ENCODE measurements around the gene ZNF358. TPM values are rescaled to one million over a fixed set of nuclear protein-coding genes. Genes with fewer than 3 reads are reported as not detected.
A peak's percentile ranks its signal among the peaks of the same experiment; 100 is the strongest.

ZNF358 gene
- polyA plus RNA-seq, 1 experiment = 43.9 TPM

GRCh38 chr19:7500811-7501450 lies 15.0 kb upstream of the ZNF358 start:
- POLR2A ChIA-PET = no interaction called here

GRCh38 chr19:7502552-7502951 lies 13.4 kb upstream of the ZNF358 start:
- peaks cover 4% of the 10 kb centered on the region for H3K27me3 ChIP-seq (ENCODE audit: control insufficient read depth, insufficient read depth, low read length)
- CTCF ChIA-PET = no interaction called here
- DNase-seq (ENCODE audit: low read depth) = no peak
- no peak overlapping the region for H3K4me3 ChIP-seq (ENCODE audit: low read depth, low read length)
- TF ChIP-seq CTCF (IDR thresholded peaks at IDR 0.05; ENCODE audit: insufficient read depth, low read depth, low read length) = no peak
- no peaks in the 10 kb centered on the region for H3K36me3 ChIP-seq (ENCODE audit: control insufficient read depth, insufficient read depth, low read length)
- POLR2A ChIA-PET = no interaction called here

More at GRCh38 chr19:7500811-7501450, 15.0 kb upstream of the ZNF358 start:
- Histone ChIP-seq H3K36me3 (ENCODE audit: control insufficient read depth, insufficient read depth, low read length) (no peaks in the 10 kb centered on the region), H3K4me3 (ENCODE audit: low read depth, low read length) (peak overlapping the region; percentile 39), H3K27me3 (ENCODE audit: control insufficient read depth, insufficient read depth, low read length) (peaks cover 4% of the 10 kb centered on the region)
- no peak for DNase-seq (ENCODE audit: low read depth)
- CTCF ChIA-PET = interaction anchor here (1.2 kb wide), 1 partner anchor 21 kb away, joined by 3 read pairs; no protein-coding TSS in a partner anchor
- TF ChIP-seq CTCF (IDR thresholded peaks at IDR 0.05; ENCODE audit: insufficient read depth, low read depth, low read length) = no peak

- CTCF ChIA-PET = no interaction called here
- no peak for DNase-seq (ENCODE audit: low read depth)
Observed at GRCh38 chr19:7504684-7505083, 11.2 kb upstream of the ZNF358 start.

GRCh38 chr19:7505288-7505681 lies 10.6 kb upstream of the ZNF358 start:
- Histone ChIP-seq H3K36me3 (ENCODE audit: control insufficient read depth, insufficient read depth, low read length) (no peaks in the 10 kb centered on the region), H3K4me3 (ENCODE audit: low read depth, low read length) (no peak overlapping the region), H3K27me3 (ENCODE audit: control insufficient read depth, insufficient read depth, low read length) (peaks cover 4% of the 10 kb centered on the region)
- DNase-seq (ENCODE audit: low read depth) = no peak
- ChIA-PET POLR2A (no interaction called here), CTCF (no interaction called here)
- no peak for TF ChIP-seq CTCF (IDR thresholded peaks at IDR 0.05; ENCODE audit: insufficient read depth, low read depth, low read length)

More at GRCh38 chr19:7504684-7505083, 11.2 kb upstream of the ZNF358 start:
- Histone ChIP-seq H3K36me3 (ENCODE audit: control insufficient read depth, insufficient read depth, low read length) (no peaks in the 10 kb centered on the region), H3K4me3 (ENCODE audit: low read depth, low read length) (no peak overlapping the region), H3K27me3 (ENCODE audit: control insufficient read depth, insufficient read depth, low read length) (peaks cover 4% of the 10 kb centered on the region)
- no peak for TF ChIP-seq CTCF (IDR thresholded peaks at IDR 0.05; ENCODE audit: insufficient read depth, low read depth, low read length)
- POLR2A ChIA-PET = no interaction called here

GRCh38 chr19:7505682-7506384 lies 10.1 kb upstream of the ZNF358 start:
- no peak for DNase-seq (ENCODE audit: low read depth)
- no peak overlapping the region for H3K4me3 ChIP-seq (ENCODE audit: low read depth, low read length)
- CTCF ChIA-PET = interaction anchor here (2.5 kb wide), 1 partner anchor 8 kb away, joined by 14 read pairs; a partner anchor contains a TSS
- H3K36me3 ChIP-seq (ENCODE audit: control insufficient read depth, insufficient read depth, low read length) = no peaks in the 10 kb centered on the region
- no peak for TF ChIP-seq CTCF (IDR thresholded peaks at IDR 0.05; ENCODE audit: insufficient read depth, low read depth, low read length)
- POLR2A ChIA-PET = no interaction called here
- peaks cover 2% of the 10 kb centered on the region for H3K27me3 ChIP-seq (ENCODE audit: control insufficient read depth, insufficient read depth, low read length)

Measured in BJ (cell line).